ENCODE results near the gene FAM131B.

DNA sequence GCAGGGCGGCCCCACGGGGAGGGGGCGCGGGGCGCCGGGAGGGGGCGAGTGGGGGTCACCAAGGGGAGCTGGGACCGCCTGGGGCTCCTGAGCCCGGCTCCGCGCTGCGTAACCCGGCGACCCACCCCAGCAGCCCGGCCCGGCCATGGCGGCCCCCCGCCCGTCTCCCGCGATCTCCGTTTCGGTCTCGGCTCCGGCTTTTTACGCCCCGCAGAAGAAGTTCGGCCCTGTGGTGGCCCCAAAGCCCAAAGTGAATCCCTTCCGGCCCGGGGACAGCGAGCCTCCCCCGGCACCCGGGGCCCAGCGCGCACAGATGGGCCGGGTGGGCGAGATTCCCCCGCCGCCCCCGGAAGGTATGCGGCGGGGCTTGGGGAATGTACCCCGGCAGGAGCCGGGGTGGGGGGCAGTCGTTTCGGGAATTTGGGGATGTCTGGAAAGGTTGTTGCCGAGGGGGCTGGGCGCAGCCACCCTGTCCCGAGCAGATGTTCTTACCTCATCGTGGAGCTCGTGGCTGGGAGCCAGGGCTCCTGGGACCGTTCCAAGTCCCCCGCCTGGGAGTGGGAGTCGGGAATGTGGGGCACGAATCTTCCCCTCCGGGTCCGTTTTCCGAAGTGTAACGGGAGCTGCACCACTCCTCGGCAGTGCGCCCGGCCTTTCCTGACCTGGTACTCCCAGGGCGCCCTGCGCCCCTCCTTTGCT is 19.1 kb upstream of the FAM131B start:
- TF ChIP-seq, protein P1, sequence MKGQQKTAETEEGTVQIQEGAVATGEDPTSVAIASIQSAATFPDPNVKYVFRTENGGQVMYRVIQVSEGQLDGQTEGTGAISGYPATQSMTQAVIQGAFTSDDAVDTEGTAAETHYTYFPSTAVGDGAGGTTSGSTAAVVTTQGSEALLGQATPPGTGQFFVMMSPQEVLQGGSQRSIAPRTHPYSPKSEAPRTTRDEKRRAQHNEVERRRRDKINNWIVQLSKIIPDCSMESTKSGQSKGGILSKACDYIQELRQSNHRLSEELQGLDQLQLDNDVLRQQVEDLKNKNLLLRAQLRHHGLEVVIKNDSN (IDR thresholded peaks at IDR 0.05) = 0 out of 2 replicates have a peak, but pooled peaks have one; percentile 18
- no peak for TF ChIP-seq FOXM1 (IDR thresholded peaks at IDR 0.05; ENCODE audit: borderline replicate concordance, low read depth)
- TF ChIP-seq TCF12 (IDR thresholded peaks at IDR 0.05; ENCODE audit: low read depth) = 0 out of 2 replicates have a peak, but pooled peaks have one; percentile 16
- TF ChIP-seq, protein P2, sequence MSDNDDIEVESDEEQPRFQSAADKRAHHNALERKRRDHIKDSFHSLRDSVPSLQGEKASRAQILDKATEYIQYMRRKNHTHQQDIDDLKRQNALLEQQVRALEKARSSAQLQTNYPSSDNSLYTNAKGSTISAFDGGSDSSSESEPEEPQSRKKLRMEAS (IDR thresholded peaks at IDR 0.05) = peak; percentile 39; the same call in 1 of the 2 replicates
- no peak for TF ChIP-seq CREB1 (IDR thresholded peaks at IDR 0.05; ENCODE audit: low read depth)
- no peak for TF ChIP-seq CEBPB (IDR thresholded peaks at IDR 0.05)
